ENCODE data around the gene RNF187. TPM values are rescaled to one million over a fixed set of nuclear protein-coding genes. Genes with fewer than 3 reads are reported as not detected.

RNF187 gene
- total RNA-seq, 1 experiment from 2014 or later, result 137 TPM

DNA sequence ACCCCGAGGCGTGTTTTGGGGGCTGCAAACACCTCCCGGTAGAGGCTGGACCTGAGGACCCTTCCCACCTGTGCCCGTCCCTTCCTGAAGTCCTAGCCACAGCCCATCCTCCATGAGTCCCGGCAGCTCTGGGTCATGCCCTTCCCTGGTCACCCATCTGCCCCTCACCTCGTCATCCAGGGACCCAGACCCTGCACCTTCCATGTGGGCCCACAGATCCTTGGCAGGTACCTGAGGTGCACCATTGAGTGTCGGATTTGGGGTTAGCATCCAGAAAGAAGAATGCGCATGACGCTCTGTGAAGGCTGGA lies 6.8 kb downstream of the RNF187 start:
- no peaks in the 10 kb centered on the region for H4K20me1 ChIP-seq (ENCODE audit: insufficient read depth)
- POLR2A ChIA-PET, result no interaction called here

GRCh38 chr1:228494391-228494790 lies 7.2 kb downstream of the RNF187 start:
- peaks cover 5 to 22% of the 10 kb centered on the region in 2 experiments; a peak in 2 of 4 replicates for H3K36me3 ChIP-seq (ENCODE audit: control insufficient read depth in 1 of 2, insufficient read depth in 2 of 2, low read length in 2 of 2)
- ATAC-seq, result no peak
- ChIA-PET CTCF (no interaction called here), RAD21 (ENCODE audit: low non-redundant PET in 1 of 2, low total read pairs in 2 of 2, uncharacterized antibody in 2 of 2, unreplicated experiment in 2 of 2) (no interaction called here), POLR2A (no interaction called here)
- DNase-seq (ENCODE audit: low read depth, low spot score), result no peak
- H3K27me3 ChIP-seq (ENCODE audit: insufficient read depth, low read length), result no peaks in the 10 kb centered on the region
- intact Hi-C loops (cut with micrococcal nuclease), result no loop called here
- TF ChIP-seq SP1 (IDR thresholded peaks at IDR 0.05; ENCODE audit: low read depth) (no peak), ELF1 (IDR thresholded peaks at IDR 0.05; ENCODE audit: borderline replicate concordance, low read depth) (no peak), CEBPB (IDR thresholded peaks at IDR 0.05; ENCODE audit: low read depth) (no peak), CBX3 (IDR thresholded peaks at IDR 0.05; ENCODE audit: low read depth) (no peak), ZBTB33 (IDR thresholded peaks at IDR 0.05; ENCODE audit: extremely low read depth, insufficient replicate concordance, low read length) (no peak), TCF7L2 (IDR thresholded peaks at IDR 0.05; ENCODE audit: borderline replicate concordance, extremely low read depth, insufficient read depth, insufficient read length) (no peak), ZFX (IDR thresholded peaks at IDR 0.05) (no peak), JUND (IDR thresholded peaks at IDR 0.05) (no peak), RAD21 (IDR thresholded peaks at IDR 0.05; ENCODE audit: low read depth) (no peak), EZH2 (IDR thresholded peaks at IDR 0.05) (no peak), POLR2A (IDR thresholded peaks at IDR 0.05; ENCODE audit: borderline replicate concordance, extremely low read depth, insufficient read depth, insufficient read length) (no peak), SIN3A (IDR thresholded peaks at IDR 0.05; ENCODE audit: low read depth) (no peak), SRF (IDR thresholded peaks at IDR 0.05; ENCODE audit: low read depth) (no peak), YY1 (IDR thresholded peaks at IDR 0.05; ENCODE audit: extremely low read depth, insufficient replicate concordance, low read depth, low read length) (no peak)
- TF ChIP-seq, protein P1, sequence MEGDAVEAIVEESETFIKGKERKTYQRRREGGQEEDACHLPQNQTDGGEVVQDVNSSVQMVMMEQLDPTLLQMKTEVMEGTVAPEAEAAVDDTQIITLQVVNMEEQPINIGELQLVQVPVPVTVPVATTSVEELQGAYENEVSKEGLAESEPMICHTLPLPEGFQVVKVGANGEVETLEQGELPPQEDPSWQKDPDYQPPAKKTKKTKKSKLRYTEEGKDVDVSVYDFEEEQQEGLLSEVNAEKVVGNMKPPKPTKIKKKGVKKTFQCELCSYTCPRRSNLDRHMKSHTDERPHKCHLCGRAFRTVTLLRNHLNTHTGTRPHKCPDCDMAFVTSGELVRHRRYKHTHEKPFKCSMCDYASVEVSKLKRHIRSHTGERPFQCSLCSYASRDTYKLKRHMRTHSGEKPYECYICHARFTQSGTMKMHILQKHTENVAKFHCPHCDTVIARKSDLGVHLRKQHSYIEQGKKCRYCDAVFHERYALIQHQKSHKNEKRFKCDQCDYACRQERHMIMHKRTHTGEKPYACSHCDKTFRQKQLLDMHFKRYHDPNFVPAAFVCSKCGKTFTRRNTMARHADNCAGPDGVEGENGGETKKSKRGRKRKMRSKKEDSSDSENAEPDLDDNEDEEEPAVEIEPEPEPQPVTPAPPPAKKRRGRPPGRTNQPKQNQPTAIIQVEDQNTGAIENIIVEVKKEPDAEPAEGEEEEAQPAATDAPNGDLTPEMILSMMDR (IDR thresholded peaks at IDR 0.05 in 2 of 3, conservative IDR thresholded peaks at IDR 0.05 in 1 of 3; ENCODE audit: borderline replicate concordance in 1 of 3, insufficient read depth in 1 of 3, low read depth in 2 of 3, low read length in 2 of 3), result no peak
- H3K9me3 ChIP-seq (ENCODE audit: control insufficient read depth in 1 of 2, insufficient read depth in 1 of 2, low read depth in 1 of 2, low read length in 2 of 2), result no peaks in the 10 kb centered on the region
- no peak overlapping the region for H3K4me3 ChIP-seq (replicated peaks in 1 of 2; ENCODE audit: low read depth in 1 of 2, low read length in 2 of 2)
- no peaks in the 10 kb centered on the region for H3K9me2 ChIP-seq (ENCODE audit: insufficient read depth)
- H3K27ac ChIP-seq (ENCODE audit: low read depth, low read length), result no peak overlapping the region
- H2AFZ ChIP-seq (ENCODE audit: low read depth, low read length, poor library complexity, severe bottlenecking), result no peak overlapping the region
- 0 out of 2 replicates have a peak, but pooled peaks cover 4% of the 10 kb centered on the region for H3K79me2 ChIP-seq (ENCODE audit: insufficient read depth, low read length)
- no peak overlapping the region for H3K9ac ChIP-seq (ENCODE audit: low read length)
- BruUV-seq (replicated peaks), result no TSS peak
- no peaks in the 10 kb centered on the region for H4K20me1 ChIP-seq (ENCODE audit: insufficient read depth)
- H3K4me1 ChIP-seq (ENCODE audit: control insufficient read depth in 1 of 2, insufficient read depth in 2 of 2, low read length in 2 of 2), result no peaks in the 10 kb centered on the region; a peak in 1 of 4 replicates
- no peak overlapping the region for H3K4me2 ChIP-seq (ENCODE audit: low read length)

More for the DNA sequence above, 6.8 kb downstream of the RNF187 start:
- RAD21 ChIA-PET (ENCODE audit: low non-redundant PET in 1 of 2, low total read pairs in 2 of 2, uncharacterized antibody in 2 of 2, unreplicated experiment in 2 of 2), result no interaction called here
- intact Hi-C loops (cut with micrococcal nuclease), result no loop called here
- H3K27ac ChIP-seq (ENCODE audit: low read depth, low read length), result no peak overlapping the region
- H3K4me1 ChIP-seq (ENCODE audit: control insufficient read depth in 1 of 2, insufficient read depth in 2 of 2, low read length in 2 of 2), result peaks cover under 1% of the 10 kb centered on the region in 2 experiments; a peak in 1 of 4 replicates
- H3K9ac ChIP-seq (ENCODE audit: low read length), result no peak overlapping the region
- no peaks in the 10 kb centered on the region for H3K9me2 ChIP-seq (ENCODE audit: insufficient read depth)
- H2AFZ ChIP-seq (ENCODE audit: low read depth, low read length, poor library complexity, severe bottlenecking), result no peak overlapping the region
- no peaks in the 10 kb centered on the region for H3K9me3 ChIP-seq (ENCODE audit: control insufficient read depth in 1 of 2, insufficient read depth in 1 of 2, low read depth in 1 of 2, low read length in 2 of 2)
- no TSS peak for BruUV-seq (replicated peaks)
- peaks cover 8% of the 10 kb centered on the region; the same call in 1 of the 2 replicates for H3K79me2 ChIP-seq (ENCODE audit: insufficient read depth, low read length)
- CTCF ChIA-PET, result no interaction called here
- ATAC-seq (no peak), DNase-seq (ENCODE audit: low read depth, low spot score) (no peak)
- no peak overlapping the region for H3K4me2 ChIP-seq (ENCODE audit: low read length)
- H3K36me3 ChIP-seq (ENCODE audit: control insufficient read depth in 1 of 2, insufficient read depth in 2 of 2, low read length in 2 of 2), result peaks cover 6 to 22% of the 10 kb centered on the region in 2 experiments; a peak in 2 of 4 replicates
- H3K27me3 ChIP-seq (ENCODE audit: insufficient read depth, low read length), result no peaks in the 10 kb centered on the region
- TF ChIP-seq POLR2A (IDR thresholded peaks at IDR 0.05; ENCODE audit: borderline replicate concordance, extremely low read depth, insufficient read depth, insufficient read length) (no peak), EGR1 (IDR thresholded peaks at IDR 0.05; ENCODE audit: low read depth) (no peak), POLR2AphosphoS5 (IDR thresholded peaks at IDR 0.05; ENCODE audit: low read depth, low read length) (no peak), EZH2 (IDR thresholded peaks at IDR 0.05) (no peak), JUND (IDR thresholded peaks at IDR 0.05) (no peak)
- no peak overlapping the region for H3K4me3 ChIP-seq (replicated peaks in 1 of 2; ENCODE audit: low read depth in 1 of 2, low read length in 2 of 2)

Measured in HCT116 (cell line).